Neutrophil (primary cell): Measurements from ENCODE around the gene SLC26A9.

ENCODE experiments used
- H3K27ac ChIP-seq: fragments of 200-600 bp; sonication (generic); 2 replicates; pipeline ENCODE4 v1.5.1; 2016; ENCODE audit warnings: mild to moderate bottlenecking, moderate library complexity
- H3K27me3 ChIP-seq: fragments of 200-600 bp; sonication (generic); 2 replicates; pipeline ENCODE4 v1.6.0; 2016; ENCODE audit warnings: mild to moderate bottlenecking
- H3K36me3 ChIP-seq: fragments of 200-600 bp; sonication (generic); 2 replicates; pipeline ENCODE4 v1.5.1; 2017
- H3K4me1 ChIP-seq, 2 experiments: fragments of 200-600 bp in 1 of 2; sonication (generic) in 1 of 2; 1 replicate in 1 of 2; 2 replicates in 1 of 2; pipeline versions ENCODE4 v1.5.1 to v1.6.1; 2013 to 2016; ENCODE audit warnings: low read depth in 1 of 2, low read length in 1 of 2, mild to moderate bottlenecking in 1 of 2, moderate library complexity in 1 of 2; ENCODE audit not compliant: control insufficient read depth in 1 of 2, insufficient read depth in 1 of 2
- H3K4me3 ChIP-seq, 2 experiments: fragments of 200-600 bp in 1 of 2; sonication (generic) in 1 of 2; 1 replicate in 1 of 2; 2 replicates in 1 of 2; pipeline ENCODE4 v1.5.1; 2013 to 2016; ENCODE audit warnings: low read depth in 1 of 2, low read length in 1 of 2, mild to moderate bottlenecking in 1 of 2, moderate library complexity in 1 of 2
- H3K9me3 ChIP-seq: fragments of 200-600 bp; sonication (generic); 2 replicates; pipeline ENCODE4 v1.5.1; 2016
- CTCF ChIP-seq: fragments of 200-600 bp; sonication (generic); IDR thresholded peaks from 2 replicates; pipeline ENCODE4 v1.5.1; 2016; ENCODE audit warnings: antibody characterized with exemption

SLC26A9 gene

GRCh38 chr1:205961991-205962820 is 18.9 kb upstream of the SLC26A9 start:
- Histone ChIP-seq H3K9me3 (no peaks in the 10 kb centered on the region), H3K27me3 (peaks cover 22% of the 10 kb centered on the region), H3K4me3 (no peak overlapping the region), H3K36me3 (no peaks in the 10 kb centered on the region), H3K4me1 (no peaks in the 10 kb centered on the region), H3K27ac (no peak overlapping the region)
- no peak for TF ChIP-seq CTCF

GRCh38 chr1:205961405-205961804 is 18.1 kb upstream of the SLC26A9 start:
- Histone ChIP-seq H3K27me3 (peaks cover 24% of the 10 kb centered on the region), H3K4me1 (no peaks in the 10 kb centered on the region), H3K4me3 (no peak overlapping the region), H3K36me3 (no peaks in the 10 kb centered on the region), H3K27ac (no peak overlapping the region), H3K9me3 (no peaks in the 10 kb centered on the region)
- TF ChIP-seq CTCF, result no peak

GRCh38 chr1:205959789-205960188 is 16.5 kb upstream of the SLC26A9 start:
- H3K27me3 ChIP-seq, result peaks cover 26% of the 10 kb centered on the region
- H3K27ac ChIP-seq, result no peak overlapping the region
- TF ChIP-seq CTCF, result no peak
- no peaks in the 10 kb centered on the region for H3K4me1 ChIP-seq
- no peak overlapping the region for H3K4me3 ChIP-seq
- H3K9me3 ChIP-seq, result no peaks in the 10 kb centered on the region
- no peaks in the 10 kb centered on the region for H3K36me3 ChIP-seq

GRCh38 chr1:205955499-205955898 is 12.2 kb upstream of the SLC26A9 start:
- TF ChIP-seq CTCF, result no peak
- Histone ChIP-seq H3K4me1 (no peaks in the 10 kb centered on the region), H3K9me3 (no peaks in the 10 kb centered on the region), H3K27ac (no peak overlapping the region), H3K36me3 (no peaks in the 10 kb centered on the region), H3K4me3 (no peak overlapping the region), H3K27me3 (peaks cover 12% of the 10 kb centered on the region)

GRCh38 chr1:205954819-205955404 is 11.7 kb upstream of the SLC26A9 start:
- Histone ChIP-seq H3K9me3 (no peaks in the 10 kb centered on the region), H3K27ac (no peak overlapping the region), H3K4me3 (no peak overlapping the region), H3K4me1 (no peaks in the 10 kb centered on the region), H3K27me3 (peaks cover 12% of the 10 kb centered on the region), H3K36me3 (no peaks in the 10 kb centered on the region)
- TF ChIP-seq CTCF, result no peak
